Measurements from ENCODE around the gene RMND5B. TPM values are rescaled to one million over a fixed set of nuclear protein-coding genes. Genes with fewer than 3 reads are reported as not detected.

Gene RMND5B
- total RNA-seq, 2 experiments from 2014 or later = 26.0 to 26.7 TPM

DNA sequence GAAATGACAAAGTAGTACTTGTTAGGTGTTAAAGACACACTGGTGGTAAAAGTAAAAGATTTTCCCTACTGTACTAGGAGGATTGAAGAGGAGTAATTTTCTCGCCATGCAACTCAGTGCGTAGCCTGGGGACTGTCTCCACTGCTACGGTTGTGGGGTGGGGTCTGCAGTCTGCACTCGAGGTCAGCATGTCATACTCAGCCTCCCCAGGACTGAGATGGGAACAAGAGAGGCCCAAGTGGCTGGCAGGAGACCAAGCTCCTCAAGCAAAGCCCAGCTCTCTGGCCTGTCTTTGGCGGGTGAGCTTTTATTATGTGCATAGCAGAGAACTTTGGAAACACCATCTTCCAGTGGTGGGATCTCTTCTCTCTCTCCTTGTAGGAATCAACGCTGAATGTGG, 12.4 kb downstream of the RMND5B start:
- no peak overlapping the region for H3K27ac Mint-ChIP-seq
- CTCF ChIA-PET = interaction anchor here (0.6 to 9.1 kb wide), 4 partner anchors 9 to 68 kb away, joined by 3 to 76 read pairs (median 4); no protein-coding TSS in a partner anchor
- DNase-seq = no peak
- peaks cover 18% of the 10 kb centered on the region for H3K4me1 Mint-ChIP-seq (ENCODE audit: low read depth)
- H3K4me3 Mint-ChIP-seq = no peak overlapping the region
- no peaks in the 10 kb centered on the region for H3K9me3 Mint-ChIP-seq
- H3K36me3 Mint-ChIP-seq (ENCODE audit: low read depth) = peaks cover 38% of the 10 kb centered on the region
- H3K27me3 Mint-ChIP-seq (ENCODE audit: low read depth) = no peaks in the 10 kb centered on the region
- intact Hi-C loops (cut with micrococcal nuclease) = no loop called here

DNA sequence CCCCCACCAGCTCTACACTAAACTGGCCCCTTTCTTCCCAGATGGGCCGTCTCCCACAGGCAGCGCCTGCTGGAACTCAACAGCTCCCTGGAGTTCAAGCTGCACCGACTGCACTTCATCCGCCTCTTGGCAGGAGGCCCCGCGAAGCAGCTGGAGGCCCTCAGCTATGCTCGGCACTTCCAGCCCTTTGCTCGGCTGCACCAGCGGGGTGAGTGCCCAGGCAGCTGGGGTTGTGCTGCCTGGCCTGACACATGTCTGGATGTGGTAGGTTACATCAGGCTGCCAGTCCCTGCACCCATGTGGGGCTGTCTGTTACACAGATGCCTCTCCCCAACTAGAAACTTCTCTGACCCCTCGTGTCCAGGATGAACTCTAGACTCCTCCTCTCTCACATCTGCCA, 13.1 kb downstream of the RMND5B start:
- H3K27me3 Mint-ChIP-seq (ENCODE audit: low read depth) = no peaks in the 10 kb centered on the region
- intact Hi-C loops (cut with micrococcal nuclease) = no loop called here
- H3K4me3 Mint-ChIP-seq = no peak overlapping the region
- H3K9me3 Mint-ChIP-seq = no peaks in the 10 kb centered on the region
- no peak for DNase-seq
- H3K4me1 Mint-ChIP-seq (ENCODE audit: low read depth) = peaks cover 20% of the 10 kb centered on the region
- peaks cover 38% of the 10 kb centered on the region for H3K36me3 Mint-ChIP-seq (ENCODE audit: low read depth)
- H3K27ac Mint-ChIP-seq = no peak overlapping the region
- CTCF ChIA-PET = interaction anchor here (0.5 to 9.1 kb wide), 7 partner anchors 8 to 1000 kb away, joined by 3 to 76 read pairs (median 3); no protein-coding TSS in a partner anchor

GRCh38 chr5:178145965-178146820, 15.4 kb downstream of the RMND5B start:
- Mint-ChIP-seq H3K36me3 (ENCODE audit: low read depth) (peaks cover 48% of the 10 kb centered on the region), H3K4me3 (no peak overlapping the region), H3K9me3 (no peaks in the 10 kb centered on the region), H3K4me1 (ENCODE audit: low read depth) (peaks cover 40% of the 10 kb centered on the region), H3K27me3 (ENCODE audit: low read depth) (no peaks in the 10 kb centered on the region), H3K27ac (peak overlapping the region; percentile 70)
- intact Hi-C loops (cut with micrococcal nuclease) = loop anchor here (1.0 kb wide), 2 partner anchors 25 to 70 kb away; no protein-coding TSS in a partner anchor
- DNase-seq = peak; percentile 83
- CTCF ChIA-PET = interaction anchor here (0.8 to 9.1 kb wide), 7 partner anchors 11 to 71 kb away, joined by 3 to 76 read pairs (median 4); no protein-coding TSS in a partner anchor

DNA sequence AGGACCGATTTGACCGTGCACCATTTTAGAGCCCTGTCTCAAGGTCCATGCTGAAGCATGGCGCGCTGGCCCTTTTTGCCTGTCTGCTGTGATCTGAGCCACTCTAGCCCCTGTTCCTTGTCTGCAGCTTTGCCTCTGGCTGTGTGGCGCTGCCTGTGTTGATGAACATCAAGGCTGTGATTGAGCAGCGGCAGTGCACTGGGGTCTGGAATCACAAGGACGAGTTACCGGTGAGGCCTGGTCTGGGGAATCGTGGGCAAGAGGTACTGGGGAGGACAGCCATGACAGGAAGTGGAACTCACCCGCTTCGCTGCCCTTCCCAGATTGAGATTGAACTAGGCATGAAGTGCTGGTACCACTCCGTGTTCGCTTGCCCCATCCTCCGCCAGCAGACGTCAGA, 16.6 kb downstream of the RMND5B start:
- DNase-seq = no peak
- CTCF ChIA-PET = interaction anchor here (1.5 to 9.1 kb wide), 2 partner anchors 27 to 72 kb away, joined by 4 to 76 read pairs; no protein-coding TSS in a partner anchor
- H3K27me3 Mint-ChIP-seq (ENCODE audit: low read depth) = no peaks in the 10 kb centered on the region
- H3K36me3 Mint-ChIP-seq (ENCODE audit: low read depth) = peaks cover 48% of the 10 kb centered on the region
- intact Hi-C loops (cut with micrococcal nuclease) = no loop called here
- H3K4me1 Mint-ChIP-seq (ENCODE audit: low read depth) = peaks cover 49% of the 10 kb centered on the region
- peak overlapping the region; percentile 50 for H3K27ac Mint-ChIP-seq
- no peak overlapping the region for H3K4me3 Mint-ChIP-seq
- no peaks in the 10 kb centered on the region for H3K9me3 Mint-ChIP-seq

DNA sequence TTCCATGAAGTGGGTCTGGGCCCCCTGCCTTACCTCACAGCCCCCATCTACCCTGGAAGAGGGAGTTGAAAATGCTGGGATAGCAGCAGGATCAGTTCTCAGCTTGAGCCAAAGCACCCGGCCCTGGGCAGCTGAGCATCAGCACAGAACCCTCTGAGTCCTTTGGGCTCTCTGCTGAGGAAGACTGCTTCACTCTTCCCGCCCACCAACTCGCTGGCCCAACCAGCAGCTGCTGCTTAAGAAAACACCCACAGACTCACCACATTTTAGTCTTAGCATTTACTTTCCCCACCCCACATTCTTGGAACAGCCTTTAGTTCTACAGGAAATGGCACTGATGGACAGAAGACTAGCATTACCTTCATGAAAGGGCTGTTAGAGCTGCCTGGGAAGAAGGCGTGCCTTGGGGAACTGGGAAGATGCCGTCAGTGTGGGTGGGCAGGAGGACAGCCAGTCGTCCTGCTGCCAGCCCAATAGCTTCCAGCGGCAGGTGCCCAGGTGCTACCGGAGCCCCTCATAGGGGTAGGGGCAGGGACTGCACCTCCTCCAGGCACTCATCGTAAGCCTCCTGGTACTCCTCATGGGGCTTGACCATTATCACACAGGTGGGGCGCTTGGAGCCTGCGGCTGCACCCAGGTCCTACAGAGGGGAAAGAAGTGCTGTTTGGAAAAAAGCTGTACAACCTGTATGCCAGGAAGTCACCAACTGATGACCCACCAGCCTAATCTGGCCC, 18.6 kb downstream of the RMND5B start:
- H3K9me3 Mint-ChIP-seq = no peaks in the 10 kb centered on the region
- DNase-seq = no peak
- intact Hi-C loops (cut with micrococcal nuclease) = no loop called here
- peaks cover 40% of the 10 kb centered on the region for H3K36me3 Mint-ChIP-seq (ENCODE audit: low read depth)
- CTCF ChIA-PET = interaction anchor here (0.8 to 9.1 kb wide), 6 partner anchors 29 to 74 kb away, joined by 3 to 76 read pairs (median 4); no protein-coding TSS in a partner anchor
- H3K27ac Mint-ChIP-seq = peak overlapping the region; percentile 69
- no peaks in the 10 kb centered on the region for H3K27me3 Mint-ChIP-seq (ENCODE audit: low read depth)
- peaks cover 61% of the 10 kb centered on the region for H3K4me1 Mint-ChIP-seq (ENCODE audit: low read depth)
- H3K4me3 Mint-ChIP-seq = no peak overlapping the region

DNA sequence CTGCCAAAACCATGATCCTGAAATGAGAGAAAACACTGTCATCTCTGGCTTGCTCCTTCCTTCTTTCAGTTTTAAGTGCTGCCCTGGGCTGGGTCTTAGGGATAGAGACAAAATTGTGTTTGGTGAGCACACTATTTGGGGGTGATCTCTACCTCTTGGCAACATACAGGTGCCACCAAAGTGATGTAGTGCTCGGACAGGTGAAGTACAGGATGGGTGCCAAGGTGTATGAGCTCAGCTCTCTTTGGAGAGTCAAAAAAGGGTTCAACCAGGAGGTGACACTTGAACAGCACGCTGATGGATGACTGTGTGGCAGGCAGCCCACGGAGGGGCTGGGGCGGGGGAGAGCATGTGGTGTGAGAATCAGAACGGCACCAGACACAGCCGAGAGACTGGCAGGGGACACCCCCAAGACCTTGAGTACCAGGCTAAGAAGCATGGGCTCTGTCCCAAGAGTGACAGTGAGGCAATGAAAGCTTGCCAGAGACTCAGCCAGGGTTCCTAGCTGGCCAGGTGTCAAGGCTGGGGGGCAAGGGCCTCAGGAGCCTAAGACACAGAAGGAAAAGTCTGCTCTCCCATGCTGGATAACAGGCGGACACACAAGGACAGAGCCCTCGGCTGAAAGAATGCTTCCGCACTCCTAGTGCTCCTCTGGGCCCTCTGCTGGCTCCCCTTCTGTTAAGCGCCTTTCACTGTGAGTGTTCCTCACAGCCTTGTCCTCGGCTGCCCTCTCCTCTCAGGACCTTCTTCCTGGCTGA, 20.3 kb downstream of the RMND5B start:
- intact Hi-C loops (cut with micrococcal nuclease) = loop anchor here (5.0 to 10.0 kb wide), 2 partner anchors 39 to 556 kb away; partner anchors contain the start of genes N4BP3 and TMED9
- Mint-ChIP-seq H3K9me3 (no peaks in the 10 kb centered on the region), H3K27me3 (ENCODE audit: low read depth) (no peaks in the 10 kb centered on the region), H3K4me3 (peak overlapping the region; percentile 15), H3K36me3 (ENCODE audit: low read depth) (peaks cover 34% of the 10 kb centered on the region), H3K27ac (peak overlapping the region; percentile 69), H3K4me1 (ENCODE audit: low read depth) (peaks cover 55% of the 10 kb centered on the region)
- no peak for DNase-seq
- CTCF ChIA-PET = interaction anchor here (1.0 to 9.1 kb wide), 2 partner anchors 16 to 76 kb away, joined by 3 to 76 read pairs; no protein-coding TSS in a partner anchor

DNA sequence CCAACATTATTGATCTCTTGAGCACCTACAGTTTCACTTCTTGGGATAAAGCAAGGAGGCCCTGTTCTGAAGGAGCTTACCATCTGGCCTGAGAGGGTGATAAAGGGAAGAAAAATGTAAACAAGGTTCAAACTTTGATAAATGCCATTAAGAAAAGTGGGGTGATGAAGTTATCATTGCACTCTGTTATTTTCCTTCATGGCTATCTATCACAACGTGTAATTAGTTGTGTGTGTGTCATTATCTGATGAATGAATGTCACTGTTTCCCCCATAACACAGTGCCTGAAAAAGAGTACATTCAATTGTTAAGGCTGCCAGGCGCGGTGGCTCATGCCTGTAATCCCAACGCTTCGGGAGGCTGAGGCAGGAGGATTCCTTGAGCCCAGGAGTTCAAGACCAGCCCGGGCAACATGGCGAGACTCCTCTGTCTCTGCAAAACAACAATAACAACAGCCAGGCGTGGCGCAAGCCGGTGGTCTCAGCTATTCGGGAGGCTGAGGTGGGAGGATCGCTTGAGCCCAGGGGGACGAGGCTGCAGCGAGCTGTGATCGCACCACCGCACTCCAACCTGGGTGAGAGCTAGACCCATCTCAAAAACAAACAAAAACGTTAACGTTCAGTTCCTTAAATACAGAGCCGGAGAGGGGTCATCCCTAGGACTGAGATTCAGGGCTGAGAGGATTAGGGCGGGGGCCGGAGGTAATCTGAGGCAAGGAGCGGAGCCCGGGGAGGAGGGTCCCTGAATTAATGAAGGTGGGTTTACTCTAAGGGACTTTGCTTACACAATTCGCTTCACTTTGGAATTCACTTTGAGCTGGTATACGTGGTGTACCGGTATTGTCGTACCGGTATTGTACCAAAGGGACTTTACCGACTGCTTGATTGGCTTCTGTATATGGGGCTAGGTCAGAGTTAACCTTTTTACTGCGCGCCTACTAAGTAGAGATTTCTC, 22.0 kb downstream of the RMND5B start:
- CTCF ChIA-PET = interaction anchor here (0.9 to 2.8 kb wide), 4 partner anchors 9 to 78 kb away, joined by 3 to 13 read pairs (median 4); no protein-coding TSS in a partner anchor
- H3K27me3 Mint-ChIP-seq (ENCODE audit: low read depth) = no peaks in the 10 kb centered on the region
- no peaks in the 10 kb centered on the region for H3K9me3 Mint-ChIP-seq
- H3K36me3 Mint-ChIP-seq (ENCODE audit: low read depth) = peaks cover 30% of the 10 kb centered on the region
- H3K4me3 Mint-ChIP-seq = peak overlapping the region; percentile 96
- intact Hi-C loops (cut with micrococcal nuclease) = loop anchor here (5.0 to 10.0 kb wide), 2 partner anchors 40 to 558 kb away; partner anchors contain the start of genes N4BP3 and TMED9
- H3K27ac Mint-ChIP-seq = peak overlapping the region; percentile 81
- H3K4me1 Mint-ChIP-seq (ENCODE audit: low read depth) = peaks cover 48% of the 10 kb centered on the region
- DNase-seq = no peak

DNA sequence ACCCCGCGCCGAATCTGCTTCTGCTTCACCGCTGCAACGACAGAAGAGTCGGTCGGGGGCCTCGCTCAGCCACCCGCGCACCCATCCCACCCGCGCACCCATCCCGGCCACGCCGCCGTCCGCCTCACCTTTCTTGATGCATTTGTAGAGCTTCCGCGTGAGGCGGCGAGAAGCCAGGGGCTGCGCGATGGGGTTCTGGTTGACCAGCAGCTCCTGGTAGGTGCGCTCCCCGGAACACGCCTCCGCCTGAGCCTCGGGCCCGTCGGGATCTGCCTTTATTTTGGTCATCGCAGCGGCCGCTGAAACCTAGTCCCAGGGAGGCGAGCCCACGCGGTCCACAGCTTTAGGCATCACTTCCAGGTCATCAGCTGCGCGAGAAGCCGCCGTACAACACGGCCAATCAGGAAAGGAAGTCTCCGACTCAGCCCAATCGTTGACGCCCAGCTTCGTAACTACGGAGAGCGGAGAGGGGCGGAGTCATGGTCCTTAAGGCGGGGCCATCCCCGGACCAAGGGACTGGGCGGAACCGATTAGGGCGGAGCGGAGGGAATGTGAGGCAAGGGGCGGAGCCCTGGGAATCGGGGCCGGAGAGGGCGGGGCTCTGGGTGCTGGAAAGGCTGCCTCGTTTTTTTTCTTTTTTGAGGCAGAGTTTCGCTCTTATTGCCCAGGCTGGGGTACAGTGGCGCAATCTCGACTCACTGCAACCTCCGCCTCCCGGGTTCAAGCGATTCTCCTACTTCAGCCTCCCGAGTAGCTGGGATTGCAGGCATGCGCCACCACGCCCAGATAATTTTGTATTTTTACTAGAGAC, 22.9 kb downstream of the RMND5B start, which contains the start of gene NHP2:
NHP2 (minus strand) TSS at position 356 of the 811 bp plus-strand sequence; CDS start at position 288, 68 bp downstream.
- no peaks in the 10 kb centered on the region for H3K27me3 Mint-ChIP-seq (ENCODE audit: low read depth)
- intact Hi-C loops (cut with micrococcal nuclease) = loop anchor here (1.0 to 10.0 kb wide), 4 partner anchors 23 to 559 kb away; partner anchors contain the start of genes HNRNPAB, N4BP3 and TMED9
- DNase-seq = peak; percentile 99
- H3K4me1 Mint-ChIP-seq (ENCODE audit: low read depth) = peaks cover 45% of the 10 kb centered on the region
- peak within 1 kb of the TSS; percentile 96 for H3K4me3 Mint-ChIP-seq
- H3K9me3 Mint-ChIP-seq = no peaks in the 10 kb centered on the region
- peaks cover 28% of the 10 kb centered on the region for H3K36me3 Mint-ChIP-seq (ENCODE audit: low read depth)
- CTCF ChIA-PET = interaction anchor here (1.7 to 2.8 kb wide), 2 partner anchors 8 to 79 kb away, joined by 5 to 13 read pairs; no protein-coding TSS in a partner anchor
- H3K27ac Mint-ChIP-seq = peak within 1 kb of the TSS; percentile 81

DNA sequence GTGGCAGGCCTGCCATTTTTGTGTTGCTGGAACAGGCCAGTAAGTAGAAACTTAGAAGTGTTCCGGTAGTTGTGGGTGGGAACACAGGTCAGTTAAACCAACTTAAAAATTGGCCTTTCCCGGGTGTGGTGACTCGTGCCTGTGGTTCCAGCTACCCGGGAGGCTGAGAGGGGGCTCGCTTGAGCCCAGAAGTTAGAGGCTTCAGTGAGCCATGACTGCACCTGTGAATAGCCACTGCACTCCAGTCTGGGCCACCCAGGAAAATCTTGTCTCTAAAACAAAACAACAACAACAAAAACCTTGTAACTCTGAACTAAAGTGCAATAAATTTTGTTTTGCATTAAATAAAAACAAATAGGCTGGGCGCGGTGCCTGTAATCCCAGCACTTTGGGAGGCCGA, 24.3 kb downstream of the RMND5B start:
- H3K4me1 Mint-ChIP-seq (ENCODE audit: low read depth) = peaks cover 34% of the 10 kb centered on the region

GRCh38 chr5:178160176-178160575, 29.4 kb downstream of the RMND5B start:
- Mint-ChIP-seq H3K4me1 (ENCODE audit: low read depth) (peaks cover 2% of the 10 kb centered on the region), H3K27me3 (ENCODE audit: low read depth) (peaks cover 9% of the 10 kb centered on the region), H3K9me3 (no peaks in the 10 kb centered on the region), H3K36me3 (ENCODE audit: low read depth) (no peaks in the 10 kb centered on the region), H3K4me3 (no peak overlapping the region), H3K27ac (no peak overlapping the region)
- DNase-seq = no peak
- CTCF ChIA-PET = interaction anchor here (2.0 kb wide), 1 partner anchor 84 kb away, joined by 9 read pairs; no protein-coding TSS in a partner anchor
- intact Hi-C loops (cut with micrococcal nuclease) = loop anchor here (10.0 kb wide), 1 partner anchor 175 kb away; no protein-coding TSS in a partner anchor

More for the DNA sequence above, 24.3 kb downstream of the RMND5B start:
- intact Hi-C loops (cut with micrococcal nuclease) = loop anchor here (2.0 to 10.0 kb wide), 2 partner anchors 50 to 560 kb away; partner anchors contain the start of genes HNRNPAB and TMED9
- no peak for DNase-seq
- no peaks in the 10 kb centered on the region for H3K27me3 Mint-ChIP-seq (ENCODE audit: low read depth)
- no peak overlapping the region for H3K4me3 Mint-ChIP-seq
- CTCF ChIA-PET = interaction anchor here (0.6 to 2.8 kb wide), 5 partner anchors 11 to 80 kb away, joined by 3 to 13 read pairs (median 4); no protein-coding TSS in a partner anchor
- no peaks in the 10 kb centered on the region for H3K9me3 Mint-ChIP-seq
- no peak overlapping the region for H3K27ac Mint-ChIP-seq
- H3K36me3 Mint-ChIP-seq (ENCODE audit: low read depth) = peaks cover 18% of the 10 kb centered on the region
